GM23338 (cell line): Measurements from ENCODE around the gene SPTLC2. TPM values are rescaled to one million over a fixed set of nuclear protein-coding genes. Genes with fewer than 3 reads are reported as not detected.

Experiments used
- ATAC-seq: fragments of 200-7000 bp; cut with Tn5 transposase; 3 replicates; pipeline ENCODE4 v1.9.1; 2020
- DNase-seq: peaks from one replicate; pipeline ENCODE4 v3.0.0-alpha.2; 2015; ENCODE audit warnings: low spot score
- H2AFZ ChIP-seq: fragments of 200-600 bp; sonication (generic); 2 replicates; pipeline ENCODE4 v1.8.0; 2016; ENCODE audit warnings: antibody characterized with exemption, mild to moderate bottlenecking, moderate library complexity
- H3F3A ChIP-seq: fragments of 200-600 bp; sonication (generic); replicated peaks from 2 replicates; pipeline ENCODE4 v1.8.0; 2017; ENCODE audit warnings: antibody characterized with exemption, mixed run types, low read depth
- H3K27ac ChIP-seq: fragments of 200-600 bp; sonication (generic); 2 replicates; pipeline ENCODE4 v1.6.1; 2016; ENCODE audit warnings: low read depth
- H3K27me3 ChIP-seq: fragments of 200-600 bp; sonication (generic); 2 replicates; pipeline ENCODE4 v1.8.0; 2016; ENCODE audit warnings: mild to moderate bottlenecking, mixed run types, moderate library complexity; ENCODE audit not compliant: insufficient read depth
- H3K36me3 ChIP-seq: fragments of 200-600 bp; sonication (generic); 2 replicates; pipeline ENCODE4 v1.8.0; 2016; ENCODE audit warnings: mild to moderate bottlenecking; ENCODE audit not compliant: insufficient read depth
- H3K4me1 ChIP-seq: fragments of 200-600 bp; sonication (generic); 2 replicates; pipeline ENCODE4 v1.8.0; 2016; ENCODE audit warnings: mild to moderate bottlenecking, moderate library complexity; ENCODE audit not compliant: insufficient read depth
- H3K4me2 ChIP-seq: fragments of 200-600 bp; sonication (generic); 2 replicates; pipeline ENCODE4 v1.7.1; 2017; ENCODE audit warnings: mixed run types
- H3K4me3 ChIP-seq: fragments of 200-600 bp; sonication (generic); 2 replicates; pipeline ENCODE4 v1.6.1; 2016; ENCODE audit warnings: mixed run types
- H3K79me2 ChIP-seq: fragments of 200-600 bp; sonication (generic); replicated peaks from 2 replicates; pipeline ENCODE4 v1.8.0; 2017; ENCODE audit warnings: mild to moderate bottlenecking; ENCODE audit not compliant: insufficient read depth
- H3K9me2 ChIP-seq: fragments of 200-600 bp; sonication (generic); 2 replicates; pipeline ENCODE4 v1.8.0; 2017; ENCODE audit not compliant: insufficient read depth
- H4K20me1 ChIP-seq: fragments of 200-600 bp; sonication (generic); replicated peaks from 2 replicates; pipeline ENCODE4 v1.8.0; 2017; ENCODE audit warnings: mild to moderate bottlenecking; ENCODE audit not compliant: insufficient read depth
- H3K27ac Mint-ChIP-seq: 2 replicates; pipeline ENCODE4 v1.8.0; 2020; ENCODE audit warnings: inconsistent platforms, mild to moderate bottlenecking, moderate library complexity, mixed read lengths
- H3K27me3 Mint-ChIP-seq: 3 replicates; pipeline ENCODE4 v1.8.0; 2022; ENCODE audit warnings: low read depth, mild to moderate bottlenecking, moderate library complexity, mixed read lengths, inconsistent platforms; ENCODE audit not compliant: insufficient read depth, poor library complexity
- H3K36me3 Mint-ChIP-seq: 3 replicates; pipeline ENCODE4 v1.8.0; 2021; ENCODE audit warnings: low read depth, mild to moderate bottlenecking, inconsistent platforms, moderate library complexity, mixed read lengths
- H3K4me1 Mint-ChIP-seq: 3 replicates; pipeline ENCODE4 v1.8.0; 2020; ENCODE audit warnings: mild to moderate bottlenecking, inconsistent platforms, mixed read lengths
- H3K4me3 Mint-ChIP-seq: 3 replicates; pipeline ENCODE4 v1.8.0; 2021; ENCODE audit warnings: moderate library complexity, mild to moderate bottlenecking, inconsistent platforms, mixed read lengths
- H3K9me3 Mint-ChIP-seq: 3 replicates; pipeline ENCODE4 v1.8.0; 2020; ENCODE audit warnings: moderate library complexity, mild to moderate bottlenecking, inconsistent platforms, mixed read lengths
- CREB1 ChIP-seq: fragments of 250-450 bp; sonication (Bioruptor Pico); IDR thresholded peaks from 2 replicates; pipeline ENCODE4 v1.5.0; 2020; ENCODE audit warnings: low read depth, mild to moderate bottlenecking, moderate library complexity
- EZH2 ChIP-seq: fragments of 200-600 bp; sonication (generic); IDR thresholded peaks from one replicate; pipeline ENCODE4 v1.8.0; 2017; ENCODE audit warnings: antibody characterized with exemption, mild to moderate bottlenecking, low read depth; ENCODE audit not compliant: unreplicated experiment
- EZH2phosphoT487 ChIP-seq: fragments of 200-600 bp; sonication (generic); IDR thresholded peaks from one replicate; pipeline ENCODE4 v1.8.1; 2018; ENCODE audit warnings: antibody characterized with exemption; ENCODE audit not compliant: unreplicated experiment
- JUNB ChIP-seq: IDR thresholded peaks from one replicate; pipeline ENCODE4 v1.6.1; 2016; ENCODE audit warnings: antibody characterized with exemption; ENCODE audit not compliant: unreplicated experiment
- NANOG ChIP-seq: IDR thresholded peaks from 2 replicates; pipeline ENCODE4 v1.6.1; 2016; ENCODE audit warnings: antibody characterized with exemption, borderline replicate concordance
- POLR2AphosphoS5 ChIP-seq: IDR thresholded peaks from 2 replicates; pipeline ENCODE4 v1.6.1; 2016; ENCODE audit warnings: antibody characterized with exemption, low read depth
- STAT1 ChIP-seq: IDR thresholded peaks from one replicate; pipeline ENCODE4 v1.6.1; 2016; ENCODE audit warnings: antibody characterized with exemption; ENCODE audit not compliant: unreplicated experiment
- ZNF114 ChIP-seq: fragments of 250-450 bp; sonication (Bioruptor Pico); IDR thresholded peaks from 2 replicates; pipeline ENCODE4 v1.5.0; 2020; ENCODE audit warnings: mild to moderate bottlenecking, moderate library complexity
- ZNF331 ChIP-seq: fragments of 250-450 bp; sonication (Bioruptor Pico); IDR thresholded peaks from 2 replicates; pipeline ENCODE4 v1.5.0; 2020; ENCODE audit warnings: low read depth, mild to moderate bottlenecking, moderate library complexity
- ZNF462 ChIP-seq: fragments of 250-450 bp; sonication (Bioruptor Pico); IDR thresholded peaks from 2 replicates; pipeline ENCODE4 v1.5.0; 2020; ENCODE audit warnings: mild to moderate bottlenecking, moderate library complexity
- polyA plus RNA-seq: library from polyadenylated mRNA; unstranded; fragments of >200 nt; fragmentation: Nextera tagmentation; extraction: Ambion mirVana; gene quantifications from 2 replicates; pipeline ENCODE4 v1.2.1, GENCODE V29; 2016
- total RNA-seq: library from RNA; depleted of rRNA; stranded (reverse); fragments of >200 nt; shearing (Covaris generic); gene quantifications from 2 replicates; pipeline ENCODE4 v1.2.3, GENCODE V29; 2014
- TF ChIP-seq, protein P1 (sequence below), 2 experiments: fragments of 200-600 bp in 1 of 2; sonication (generic) in 1 of 2; conservative IDR thresholded peaks; 2 replicates each; pipeline versions ENCODE4 v1.5.1 to v1.6.1; 2016 to 2017; ENCODE audit warnings: antibody characterized with exemption in 2 of 2, low read depth in 2 of 2, mild to moderate bottlenecking in 2 of 2, moderate library complexity in 1 of 2
- TF ChIP-seq, protein P2 (sequence below): IDR thresholded peaks from one replicate; pipeline ENCODE4 v1.6.1; 2018; ENCODE audit warnings: antibody characterized with exemption; ENCODE audit not compliant: unreplicated experiment

The SPTLC2 gene
- total and polyA plus RNA-seq, 2 experiments from 2014 or later: 22.3 to 38.9 TPM

DNA sequence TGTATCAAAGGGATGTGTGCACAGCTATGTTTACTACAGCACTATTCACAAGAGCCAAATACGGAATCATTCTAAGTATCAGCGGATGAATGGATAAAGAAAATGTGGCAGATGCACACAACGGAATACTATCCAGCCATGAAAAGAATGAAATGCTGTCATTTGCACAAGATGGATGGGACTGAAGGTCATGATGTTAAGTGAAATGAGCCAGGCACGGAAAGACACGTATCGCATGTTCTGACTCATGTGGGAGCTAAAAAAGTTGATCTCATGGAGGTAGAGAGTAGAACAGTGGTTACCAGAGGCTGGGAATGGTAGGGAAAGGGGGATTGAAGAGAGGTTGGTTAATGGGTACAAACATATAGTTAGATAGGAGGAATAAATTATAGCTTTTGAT is 91.9 kb downstream of the SPTLC2 start (continued):
- TF ChIP-seq, protein P1, sequence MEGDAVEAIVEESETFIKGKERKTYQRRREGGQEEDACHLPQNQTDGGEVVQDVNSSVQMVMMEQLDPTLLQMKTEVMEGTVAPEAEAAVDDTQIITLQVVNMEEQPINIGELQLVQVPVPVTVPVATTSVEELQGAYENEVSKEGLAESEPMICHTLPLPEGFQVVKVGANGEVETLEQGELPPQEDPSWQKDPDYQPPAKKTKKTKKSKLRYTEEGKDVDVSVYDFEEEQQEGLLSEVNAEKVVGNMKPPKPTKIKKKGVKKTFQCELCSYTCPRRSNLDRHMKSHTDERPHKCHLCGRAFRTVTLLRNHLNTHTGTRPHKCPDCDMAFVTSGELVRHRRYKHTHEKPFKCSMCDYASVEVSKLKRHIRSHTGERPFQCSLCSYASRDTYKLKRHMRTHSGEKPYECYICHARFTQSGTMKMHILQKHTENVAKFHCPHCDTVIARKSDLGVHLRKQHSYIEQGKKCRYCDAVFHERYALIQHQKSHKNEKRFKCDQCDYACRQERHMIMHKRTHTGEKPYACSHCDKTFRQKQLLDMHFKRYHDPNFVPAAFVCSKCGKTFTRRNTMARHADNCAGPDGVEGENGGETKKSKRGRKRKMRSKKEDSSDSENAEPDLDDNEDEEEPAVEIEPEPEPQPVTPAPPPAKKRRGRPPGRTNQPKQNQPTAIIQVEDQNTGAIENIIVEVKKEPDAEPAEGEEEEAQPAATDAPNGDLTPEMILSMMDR (conservative IDR thresholded peaks at IDR 0.05; ENCODE audit: low read depth in 2 of 2): no peak
- TF ChIP-seq EZH2 (no peak), STAT1 (no peak)

DNA sequence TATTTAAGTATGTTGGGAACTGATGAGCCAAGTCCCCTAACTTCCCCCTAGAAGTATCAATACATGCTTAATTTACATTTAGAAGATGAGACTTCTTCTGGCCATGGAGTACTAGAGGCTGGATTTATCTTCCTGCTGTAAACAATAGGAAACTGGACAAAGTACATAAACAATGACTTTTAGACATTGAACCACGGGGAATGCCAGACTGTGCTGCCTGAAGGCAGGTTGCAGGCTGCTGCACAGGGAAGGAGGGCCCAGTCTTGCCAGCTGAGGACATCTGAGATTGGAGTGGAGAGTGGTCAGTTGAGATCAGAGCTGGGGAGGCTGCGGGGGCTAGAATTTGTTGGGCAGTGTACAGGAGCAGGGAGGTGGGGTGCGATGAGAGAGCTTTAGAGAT is 93.3 kb downstream of the SPTLC2 start:
- no peak overlapping the region for H3K27ac ChIP-seq
- Mint-ChIP-seq H3K9me3 (no peaks in the 10 kb centered on the region), H3K27ac (no peak overlapping the region), H3K27me3 (no peaks in the 10 kb centered on the region), H3K4me3 (no peak overlapping the region), H3K36me3 (peaks cover 18% of the 10 kb centered on the region; the same call in 2 of the 3 replicates), H3K4me1 (no peaks in the 10 kb centered on the region)
- H4K20me1 ChIP-seq: no peaks in the 10 kb centered on the region
- no peaks in the 10 kb centered on the region for H3K4me1 ChIP-seq
- ATAC-seq (no peak), DNase-seq (no peak)
- no peaks in the 10 kb centered on the region for H3F3A ChIP-seq
- no peaks in the 10 kb centered on the region for H3K36me3 ChIP-seq
- no peaks in the 10 kb centered on the region for H3K27me3 ChIP-seq
- H3K4me2 ChIP-seq: no peak overlapping the region
- H3K4me3 ChIP-seq: no peak overlapping the region
- no peaks in the 10 kb centered on the region for H3K9me2 ChIP-seq
- no peak overlapping the region for H2AFZ ChIP-seq
- H3K79me2 ChIP-seq: no peaks in the 10 kb centered on the region
- TF ChIP-seq CREB1 (CRISPR knock-in tag) (no peak), EZH2phosphoT487 (no peak), EZH2 (no peak), POLR2AphosphoS5 (no peak), NANOG (no peak), STAT1 (no peak), JUNB (no peak), ZNF462 (CRISPR knock-in tag) (no peak), ZNF114 (no peak), ZNF331 (CRISPR knock-in tag) (no peak)
- TF ChIP-seq, protein P2, sequence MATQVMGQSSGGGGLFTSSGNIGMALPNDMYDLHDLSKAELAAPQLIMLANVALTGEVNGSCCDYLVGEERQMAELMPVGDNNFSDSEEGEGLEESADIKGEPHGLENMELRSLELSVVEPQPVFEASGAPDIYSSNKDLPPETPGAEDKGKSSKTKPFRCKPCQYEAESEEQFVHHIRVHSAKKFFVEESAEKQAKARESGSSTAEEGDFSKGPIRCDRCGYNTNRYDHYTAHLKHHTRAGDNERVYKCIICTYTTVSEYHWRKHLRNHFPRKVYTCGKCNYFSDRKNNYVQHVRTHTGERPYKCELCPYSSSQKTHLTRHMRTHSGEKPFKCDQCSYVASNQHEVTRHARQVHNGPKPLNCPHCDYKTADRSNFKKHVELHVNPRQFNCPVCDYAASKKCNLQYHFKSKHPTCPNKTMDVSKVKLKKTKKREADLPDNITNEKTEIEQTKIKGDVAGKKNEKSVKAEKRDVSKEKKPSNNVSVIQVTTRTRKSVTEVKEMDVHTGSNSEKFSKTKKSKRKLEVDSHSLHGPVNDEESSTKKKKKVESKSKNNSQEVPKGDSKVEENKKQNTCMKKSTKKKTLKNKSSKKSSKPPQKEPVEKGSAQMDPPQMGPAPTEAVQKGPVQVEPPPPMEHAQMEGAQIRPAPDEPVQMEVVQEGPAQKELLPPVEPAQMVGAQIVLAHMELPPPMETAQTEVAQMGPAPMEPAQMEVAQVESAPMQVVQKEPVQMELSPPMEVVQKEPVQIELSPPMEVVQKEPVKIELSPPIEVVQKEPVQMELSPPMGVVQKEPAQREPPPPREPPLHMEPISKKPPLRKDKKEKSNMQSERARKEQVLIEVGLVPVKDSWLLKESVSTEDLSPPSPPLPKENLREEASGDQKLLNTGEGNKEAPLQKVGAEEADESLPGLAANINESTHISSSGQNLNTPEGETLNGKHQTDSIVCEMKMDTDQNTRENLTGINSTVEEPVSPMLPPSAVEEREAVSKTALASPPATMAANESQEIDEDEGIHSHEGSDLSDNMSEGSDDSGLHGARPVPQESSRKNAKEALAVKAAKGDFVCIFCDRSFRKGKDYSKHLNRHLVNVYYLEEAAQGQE: no peak
- TF ChIP-seq, protein P1 (conservative IDR thresholded peaks at IDR 0.05; ENCODE audit: low read depth in 2 of 2): no peak
